ENCODE measurements around the gene NEIL3.
"Not testable (repeated sequence)": the region's sequence is repeated elsewhere in the genome, so short reads cannot be mapped to it uniquely, and the experiment has no call there.

Gene NEIL3

GRCh38 chr4:177288335-177288734, 21.3 kb upstream of the NEIL3 start:
- Histone ChIP-seq H3K9me3 (ENCODE audit: control insufficient read depth, insufficient read depth, low read length) (no peaks in the 10 kb centered on the region), H3K36me3 (ENCODE audit: insufficient read depth, low read length) (no peaks in the 10 kb centered on the region), H3K9ac (ENCODE audit: low read depth, low read length) (no peak overlapping the region), H3K4me1 (ENCODE audit: insufficient read depth, low read length) (no peaks in the 10 kb centered on the region)

GRCh38 chr4:177290780-177291179, 18.9 kb upstream of the NEIL3 start:
- Histone ChIP-seq H3K9me3 (ENCODE audit: control insufficient read depth, insufficient read depth, low read length) (no peaks in the 10 kb centered on the region), H3K9ac (ENCODE audit: low read depth, low read length) (no peak overlapping the region), H3K4me1 (ENCODE audit: insufficient read depth, low read length) (no peaks in the 10 kb centered on the region), H3K36me3 (ENCODE audit: insufficient read depth, low read length) (no peaks in the 10 kb centered on the region)

- no peaks in the 10 kb centered on the region; the same call in 1 of the 2 replicates for H3K9me3 ChIP-seq (ENCODE audit: control insufficient read depth, insufficient read depth, low read length)
- H3K4me1 ChIP-seq (ENCODE audit: insufficient read depth, low read length) = no peaks in the 10 kb centered on the region
- no peak overlapping the region for H3K9ac ChIP-seq (ENCODE audit: low read depth, low read length)
- H3K36me3 ChIP-seq (ENCODE audit: insufficient read depth, low read length) = no peaks in the 10 kb centered on the region
These were observed 17.5 kb upstream of the NEIL3 start for GRCh38 chr4:177292171-177292570.

- Histone ChIP-seq H3K36me3 (ENCODE audit: insufficient read depth, low read length) (no peaks in the 10 kb centered on the region), H3K9ac (ENCODE audit: low read depth, low read length) (no peak overlapping the region), H3K4me1 (ENCODE audit: insufficient read depth, low read length) (no peaks in the 10 kb centered on the region), H3K9me3 (ENCODE audit: control insufficient read depth, insufficient read depth, low read length) (peaks cover 6% of the 10 kb centered on the region)
These were observed 16.3 kb upstream of the NEIL3 start for GRCh38 chr4:177293208-177294033.

GRCh38 chr4:177297785-177298391, 11.8 kb upstream of the NEIL3 start:
- H3K4me1 ChIP-seq (ENCODE audit: insufficient read depth, low read length) = no peaks in the 10 kb centered on the region
- H3K9me3 ChIP-seq (ENCODE audit: control insufficient read depth, insufficient read depth, low read length) = peaks cover 6% of the 10 kb centered on the region
- H3K9ac ChIP-seq (ENCODE audit: low read depth, low read length) = no peak overlapping the region
- no peaks in the 10 kb centered on the region for H3K36me3 ChIP-seq (ENCODE audit: insufficient read depth, low read length)

- Histone ChIP-seq H3K36me3 (ENCODE audit: insufficient read depth, low read length) (no peaks in the 10 kb centered on the region), H3K9me3 (ENCODE audit: control insufficient read depth, insufficient read depth, low read length) (peaks cover 6% of the 10 kb centered on the region), H3K4me1 (ENCODE audit: insufficient read depth, low read length) (no peaks in the 10 kb centered on the region), H3K9ac (ENCODE audit: low read depth, low read length) (no peak overlapping the region)
These were observed 8.5 kb upstream of the NEIL3 start for GRCh38 chr4:177301126-177301639.

- Histone ChIP-seq H3K9ac (ENCODE audit: low read depth, low read length) (no peak overlapping the region), H3K36me3 (ENCODE audit: insufficient read depth, low read length) (no peaks in the 10 kb centered on the region), H3K9me3 (ENCODE audit: control insufficient read depth, insufficient read depth, low read length) (peaks cover 6% of the 10 kb centered on the region), H3K4me1 (ENCODE audit: insufficient read depth, low read length) (no peaks in the 10 kb centered on the region)
These were observed 7.1 kb upstream of the NEIL3 start for GRCh38 chr4:177302371-177303100.

- Histone ChIP-seq H3K4me1 (ENCODE audit: insufficient read depth, low read length) (no peaks in the 10 kb centered on the region), H3K9me3 (ENCODE audit: control insufficient read depth, insufficient read depth, low read length) (no peaks in the 10 kb centered on the region)
These were observed 5.6 kb upstream of the NEIL3 start for GRCh38 chr4:177304094-177304493.

GRCh38 chr4:177304864-177305263, 4.8 kb upstream of the NEIL3 start:
- H3K9me3 ChIP-seq (ENCODE audit: control insufficient read depth, insufficient read depth, low read length); H3K9ac ChIP-seq (ENCODE audit: low read depth, low read length); H3K4me1 ChIP-seq (ENCODE audit: insufficient read depth, low read length); H3K36me3 ChIP-seq (ENCODE audit: insufficient read depth, low read length): not testable (repeated sequence)

More at GRCh38 chr4:177304094-177304493, 5.6 kb upstream of the NEIL3 start:
- Histone ChIP-seq H3K36me3 (ENCODE audit: insufficient read depth, low read length) (no peaks in the 10 kb centered on the region), H3K9ac (ENCODE audit: low read depth, low read length) (no peak overlapping the region)

- Histone ChIP-seq H3K4me1 (ENCODE audit: insufficient read depth, low read length) (0 out of 2 replicates have a peak, but pooled peaks cover 2% of the 10 kb centered on the region), H3K9me3 (ENCODE audit: control insufficient read depth, insufficient read depth, low read length) (no peaks in the 10 kb centered on the region), H3K9ac (ENCODE audit: low read depth, low read length) (no peak overlapping the region), H3K36me3 (ENCODE audit: insufficient read depth, low read length) (no peaks in the 10 kb centered on the region)
These were observed 1.5 kb upstream of the NEIL3 start for GRCh38 chr4:177308125-177308524.

GRCh38 chr4:177308847-177309521, 690 bp upstream of the NEIL3 start:
- no peaks in the 10 kb centered on the region for H3K9me3 ChIP-seq (ENCODE audit: control insufficient read depth, insufficient read depth, low read length)
- 0 out of 2 replicates have a peak, but pooled peaks cover 2% of the 10 kb centered on the region for H3K4me1 ChIP-seq (ENCODE audit: insufficient read depth, low read length)
- H3K9ac ChIP-seq (ENCODE audit: low read depth, low read length) = peak overlapping the region; percentile 97; the same call in 1 of the 2 replicates
- no peaks in the 10 kb centered on the region for H3K36me3 ChIP-seq (ENCODE audit: insufficient read depth, low read length)

- H3K9me3 ChIP-seq (ENCODE audit: control insufficient read depth, insufficient read depth, low read length) = no peaks in the 10 kb centered on the region
- H3K9ac ChIP-seq (ENCODE audit: low read depth, low read length) = no peak overlapping the region
- 0 out of 2 replicates have a peak, but pooled peaks cover 2% of the 10 kb centered on the region for H3K4me1 ChIP-seq (ENCODE audit: insufficient read depth, low read length)
- H3K36me3 ChIP-seq (ENCODE audit: insufficient read depth, low read length) = no peaks in the 10 kb centered on the region
These were observed 1.9 kb downstream of the NEIL3 start for GRCh38 chr4:177311589-177311988.

- Histone ChIP-seq H3K36me3 (ENCODE audit: insufficient read depth, low read length) (no peaks in the 10 kb centered on the region), H3K9ac (ENCODE audit: low read depth, low read length) (no peak overlapping the region), H3K9me3 (ENCODE audit: control insufficient read depth, insufficient read depth, low read length) (no peaks in the 10 kb centered on the region), H3K4me1 (ENCODE audit: insufficient read depth, low read length) (0 out of 2 replicates have a peak, but pooled peaks cover 2% of the 10 kb centered on the region)
These were observed 3.6 kb downstream of the NEIL3 start for GRCh38 chr4:177313263-177313662.

All from ES-I3 (cell line).